ENCODE results near the gene CXCR4. TPM values are rescaled to one million over a fixed set of nuclear protein-coding genes. Genes with fewer than 3 reads are reported as not detected.
A peak's percentile ranks its signal among the peaks of the same experiment; 100 is the strongest.

Gene CXCR4
- total and polyA plus RNA-seq, 10 of the 15 experiments (the other 5 are each of a cell fraction or from before 2014, with no cell fraction given): 31.1 to 749 (median 52.7) TPM

GRCh38 chr2:136118819-136119716 lies 1.1 kb upstream of the CXCR4 start (continued):
- no peak for TF ChIP-seq SP1 (IDR thresholded peaks at IDR 0.05; ENCODE audit: low read depth, low read length)
- no peak for TF ChIP-seq YBX1 (IDR thresholded peaks at IDR 0.05)
- TF ChIP-seq DPF2 (IDR thresholded peaks at IDR 0.05): no peak
- 0 out of 2 replicates have a peak, but pooled peaks have one; percentile 39 for TF ChIP-seq EED (IDR thresholded peaks at IDR 0.05; ENCODE audit: low read depth)
- peak; percentile 39 for TF ChIP-seq BCL3 (IDR thresholded peaks at IDR 0.05; ENCODE audit: borderline replicate concordance, insufficient read depth, low read depth, low read length, poor library complexity, severe bottlenecking)
- TF ChIP-seq SMAD1 (IDR thresholded peaks at IDR 0.05; ENCODE audit: low read depth, partially characterized antibody): peak; percentile 12
- TF ChIP-seq ATF7 (IDR thresholded peaks at IDR 0.05; ENCODE audit: low read depth): peak; percentile 9; the same call in 1 of the 2 replicates
- peak; percentile 50; the same call in 1 of the 2 replicates for TF ChIP-seq ZNF687 (IDR thresholded peaks at IDR 0.05)
- TF ChIP-seq EP300 (IDR thresholded peaks at IDR 0.05; ENCODE audit: borderline replicate concordance in 1 of 2, control insufficient read depth in 1 of 2, low read depth in 2 of 2, low read length in 2 of 2): peak in 1 of 2 experiments; percentile 23; a peak in 1 of 4 replicates
- TF ChIP-seq CREM (IDR thresholded peaks at IDR 0.05; ENCODE audit: low read depth): peak; percentile 0; the same call in 1 of the 2 replicates
- TF ChIP-seq NR2C1 (IDR thresholded peaks at IDR 0.05): no peak
- TF ChIP-seq CEBPZ (IDR thresholded peaks at IDR 0.05; ENCODE audit: low read depth, low read length): no peak

All from GM12878 (cell line).